HG03025 (cell line): Measurements from ENCODE around the gene DNAJB2.
"Not testable (repeated sequence)": the region's sequence is repeated elsewhere in the genome, so short reads cannot be mapped to it uniquely, and the experiment has no call there.

Experiments used
- ATAC-seq: cut with Tn5 transposase; IDR thresholded peaks from one replicate; pipeline ENCODE4 v1.9.1; 2021; ENCODE audit warnings: mild to moderate bottlenecking, moderate library complexity; ENCODE audit not compliant: unreplicated experiment, low FRiP score

Gene DNAJB2

GRCh38 chr2:219254590-219255201 lies 24.5 kb upstream of the DNAJB2 start:
- peak; percentile 19 for ATAC-seq

- not testable (repeated sequence) for ATAC-seq
Observed at GRCh38 chr2:219258942-219259341, 20.2 kb upstream of the DNAJB2 start.

- no peak for ATAC-seq
Observed at GRCh38 chr2:219261024-219261855, 17.9 kb upstream of the DNAJB2 start.

- ATAC-seq: no peak
Observed at GRCh38 chr2:219266232-219266631, 12.9 kb upstream of the DNAJB2 start.

GRCh38 chr2:219266886-219267285 lies 12.3 kb upstream of the DNAJB2 start:
- ATAC-seq: no peak

- ATAC-seq: no peak
Observed at GRCh38 chr2:219268294-219268693, 10.9 kb upstream of the DNAJB2 start.

- no peak for ATAC-seq
Observed at GRCh38 chr2:219269362-219270054, 9.7 kb upstream of the DNAJB2 start.

- no peak for ATAC-seq
Observed at GRCh38 chr2:219270055-219270372, 9.2 kb upstream of the DNAJB2 start.

- ATAC-seq: no peak
Observed at GRCh38 chr2:219271021-219271420, 8.1 kb upstream of the DNAJB2 start.

- ATAC-seq: no peak
Observed at GRCh38 chr2:219272356-219272755, 6.8 kb upstream of the DNAJB2 start.

- ATAC-seq: no peak
Observed at GRCh38 chr2:219272995-219273394, 6.2 kb upstream of the DNAJB2 start.

GRCh38 chr2:219273937-219274336 lies 5.2 kb upstream of the DNAJB2 start:
- ATAC-seq: no peak

- no peak for ATAC-seq
Observed at GRCh38 chr2:219274361-219274921, 4.7 kb upstream of the DNAJB2 start.

GRCh38 chr2:219277703-219278654 lies 1.2 kb upstream of the DNAJB2 start:
- no peak for ATAC-seq

- ATAC-seq: no peak
Observed at GRCh38 chr2:219278655-219279150, 463 bp upstream of the DNAJB2 start.

GRCh38 chr2:219279916-219280516 lies 850 bp downstream of the DNAJB2 start:
- no peak for ATAC-seq

GRCh38 chr2:219280651-219281050 lies 1.5 kb downstream of the DNAJB2 start:
- ATAC-seq: no peak

GRCh38 chr2:219281588-219281987 lies 2.4 kb downstream of the DNAJB2 start:
- ATAC-seq: no peak

GRCh38 chr2:219282375-219282774 lies 3.2 kb downstream of the DNAJB2 start:
- no peak for ATAC-seq
